Kidney (tissue), 14 donors: ENCODE measurements around the gene C16orf95. TPM values are rescaled to one million over a fixed set of nuclear protein-coding genes. Genes with fewer than 3 reads are reported as not detected.

Experiments used
- DNase-seq, 5 donors: peaks; one replicate each; pipeline ENCODE4 v3.0.0-alpha.2; 2013 to 2020
- FAIRE-seq: peaks from 2 replicates; lab custom pipeline; 2012; peaks lifted over from hg19 to GRCh38; lab: Jason Lieb, UNC
- H3K27ac ChIP-seq, 2 donors: one replicate each; pipeline ENCODE4 v1.7.0; 2013; ENCODE audit warnings: low read depth in 2 of 2, low read length in 2 of 2, inconsistent platforms in 1 of 2
- H3K27me3 ChIP-seq: one replicate; pipeline ENCODE4 v1.7.1; 2013; ENCODE audit warnings: low read length, inconsistent platforms; ENCODE audit not compliant: control insufficient read depth, insufficient read depth
- H3K36me3 ChIP-seq, 3 donors: one replicate each; pipeline versions ENCODE4 v1.7.0 to v1.7.1; 2013; ENCODE audit warnings: low read length in 3 of 3, control low read depth in 1 of 3, inconsistent platforms in 1 of 3; ENCODE audit not compliant: insufficient read depth in 3 of 3, control insufficient read depth in 2 of 3
- H3K4me1 ChIP-seq, 3 donors: one replicate each; pipeline versions ENCODE4 v1.7.0 to v1.7.1; 2013; ENCODE audit warnings: low read length in 3 of 3, inconsistent platforms in 1 of 3, low read depth in 1 of 3; ENCODE audit not compliant: control insufficient read depth in 2 of 3, insufficient read depth in 2 of 3
- H3K4me3 ChIP-seq, 3 donors: one replicate each; pipeline versions ENCODE4 v1.7.0 to v1.8.1; 2013; ENCODE audit warnings: low read length in 3 of 3, control low read depth in 1 of 3, inconsistent platforms in 1 of 3
- H3K9ac ChIP-seq, 3 donors: one replicate each; pipeline versions ENCODE4 v1.7.0 to v1.7.1; 2013; ENCODE audit warnings: low read length in 3 of 3, control low read depth in 1 of 3, inconsistent platforms in 1 of 3
- H3K9me3 ChIP-seq, 3 donors: one replicate each; pipeline versions ENCODE4 v1.7.0 to v1.7.1; 2013; ENCODE audit warnings: low read length in 3 of 3, control low read depth in 1 of 3, inconsistent platforms in 1 of 3; ENCODE audit not compliant: control insufficient read depth in 2 of 3, insufficient read depth in 1 of 3
- intact Hi-C: fragments of 100-400 bp; cut with DNase I; formaldehyde crosslinking; loops from one replicate; pipeline ENCODE4 v1.11.1; 2022
- polyA plus RNA-seq: library from polyadenylated mRNA; stranded (reverse); fragments of 350-450 nt; fragmentation: Illumina TruSeq; extraction: RNeasy Lipid Tissue Mini Kit (QIAGEN cat#74804); gene quantifications from one replicate; pipeline ENCODE4 v1.2.3, GENCODE V29; 2014; ENCODE audit warnings: low read depth, low replicate concordance; ENCODE audit not compliant: insufficient read depth
- total RNA-seq: library from RNA; stranded (reverse); fragmentation: NEBNext Ultra II Directional; extraction: Animal tissue kit (Norgen Biotek cat#: 25700); gene quantifications from one replicate; pipeline ENCODE4 v1.2.1, GENCODE V29; 2021
- TF ChIP-seq, protein P1 (sequence below): IDR thresholded peaks from 3 replicates; pipeline ENCODE4 v1.5.1; 2012; ENCODE audit warnings: mild to moderate bottlenecking, moderate library complexity, borderline replicate concordance; ENCODE audit not compliant: insufficient read depth; ENCODE audit errors: extremely low read depth
- donor health status: control.
- donor health status: control.
- donor health status: control.
- donor health status: control.
- donor health status: control.
- donor health status: DM: yes; HTN: yes; CAD: no.
- donor health status: Normal renal cell carcinoma (clear cell type).

Gene C16orf95
- total and polyA plus RNA-seq, 2 donors from 2014 or later: 2.5 to 11.5 TPM

DNA sequence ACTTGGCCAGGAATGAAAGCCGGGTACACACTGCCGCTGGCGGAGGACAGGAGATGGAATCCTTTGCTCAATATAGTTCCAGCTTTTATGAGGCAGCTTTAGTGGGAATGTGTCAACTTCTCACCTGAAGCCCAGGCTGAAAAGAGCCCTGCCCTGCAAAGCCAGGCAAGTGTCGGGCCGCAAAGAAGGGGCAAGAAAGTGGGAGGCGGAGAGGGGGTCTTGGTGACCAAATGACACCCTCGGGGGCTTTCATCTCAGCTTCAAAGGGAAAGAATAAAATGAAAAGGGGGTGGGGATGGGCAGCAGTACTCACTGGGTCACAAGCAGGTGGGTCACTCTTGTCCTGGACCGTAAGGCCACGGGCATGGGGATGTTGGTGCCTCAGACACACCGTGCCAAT is 62.9 kb downstream of the C16orf95 start:
- intact Hi-C loops: no loop called here
- DNase-seq (no peak), FAIRE-seq (no peak)
- Histone ChIP-seq H3K36me3 (no peaks in the 10 kb centered on the region), H3K9me3 (no peaks in the 10 kb centered on the region), H3K9ac (no peak overlapping the region), H3K4me1 (no peaks in the 10 kb centered on the region), H3K4me3 (no peak overlapping the region), H3K27me3 (no peaks in the 10 kb centered on the region), H3K27ac (no peak overlapping the region)
- TF ChIP-seq, protein P1, sequence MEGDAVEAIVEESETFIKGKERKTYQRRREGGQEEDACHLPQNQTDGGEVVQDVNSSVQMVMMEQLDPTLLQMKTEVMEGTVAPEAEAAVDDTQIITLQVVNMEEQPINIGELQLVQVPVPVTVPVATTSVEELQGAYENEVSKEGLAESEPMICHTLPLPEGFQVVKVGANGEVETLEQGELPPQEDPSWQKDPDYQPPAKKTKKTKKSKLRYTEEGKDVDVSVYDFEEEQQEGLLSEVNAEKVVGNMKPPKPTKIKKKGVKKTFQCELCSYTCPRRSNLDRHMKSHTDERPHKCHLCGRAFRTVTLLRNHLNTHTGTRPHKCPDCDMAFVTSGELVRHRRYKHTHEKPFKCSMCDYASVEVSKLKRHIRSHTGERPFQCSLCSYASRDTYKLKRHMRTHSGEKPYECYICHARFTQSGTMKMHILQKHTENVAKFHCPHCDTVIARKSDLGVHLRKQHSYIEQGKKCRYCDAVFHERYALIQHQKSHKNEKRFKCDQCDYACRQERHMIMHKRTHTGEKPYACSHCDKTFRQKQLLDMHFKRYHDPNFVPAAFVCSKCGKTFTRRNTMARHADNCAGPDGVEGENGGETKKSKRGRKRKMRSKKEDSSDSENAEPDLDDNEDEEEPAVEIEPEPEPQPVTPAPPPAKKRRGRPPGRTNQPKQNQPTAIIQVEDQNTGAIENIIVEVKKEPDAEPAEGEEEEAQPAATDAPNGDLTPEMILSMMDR: no peak

DNA sequence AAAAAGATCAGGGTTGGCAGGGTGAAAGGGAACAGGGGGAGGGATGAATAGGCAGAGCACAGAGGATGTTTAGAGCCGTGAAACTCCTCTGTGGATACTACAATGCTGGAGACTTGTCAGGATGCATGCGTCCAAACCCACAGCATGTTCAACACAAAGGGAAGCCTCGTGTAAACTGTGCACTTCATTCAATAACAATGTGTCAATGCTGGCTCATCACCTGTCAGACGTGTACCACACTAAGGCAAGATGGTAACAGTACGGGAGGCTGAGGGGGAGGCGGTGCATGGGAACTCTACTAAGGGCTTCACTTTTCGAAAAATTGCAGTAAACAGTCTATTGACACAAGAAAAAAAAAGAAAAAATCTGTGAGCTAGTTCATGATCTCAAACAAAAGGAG is 63.7 kb downstream of the C16orf95 start:
- H3K27ac ChIP-seq: no peak overlapping the region
- TF ChIP-seq, protein P1: no peak
- H3K27me3 ChIP-seq: no peaks in the 10 kb centered on the region
- no peaks in the 10 kb centered on the region for H3K9me3 ChIP-seq
- H3K4me3 ChIP-seq: no peak overlapping the region
- intact Hi-C loops: no loop called here
- FAIRE-seq (no peak), DNase-seq (no peak)
- H3K36me3 ChIP-seq: no peaks in the 10 kb centered on the region
- no peak overlapping the region for H3K9ac ChIP-seq
- no peaks in the 10 kb centered on the region for H3K4me1 ChIP-seq

Other genes with a start within 250 kb of the C16orf95 start
- gene FBXO31, start 66.4 kb upstream of the C16orf95 start, total RNA-seq: 34.9 TPM
- gene FBXO31, start 66.4 kb upstream of the C16orf95 start, polyA plus RNA-seq: 12.5 TPM
- 57.1 TPM for gene MAP1LC3B, start 74.9 kb upstream of the C16orf95 start, total RNA-seq
- 70.3 TPM for gene MAP1LC3B, start 74.9 kb upstream of the C16orf95 start, polyA plus RNA-seq
- 32.8 TPM for gene ZCCHC14, start 175.6 kb upstream of the C16orf95 start, total RNA-seq
- gene ZCCHC14, start 175.6 kb upstream of the C16orf95 start, polyA plus RNA-seq: 6.4 TPM